Endothelial cell of umbilical vein (primary cell): ENCODE results near the gene MMP2. TPM values are rescaled to one million over a fixed set of nuclear protein-coding genes. Genes with fewer than 3 reads are reported as not detected.

Source experiments
- BruUV-seq: library from RNA; stranded (reverse); fragments of 400-500 nt; replicated peaks from 2 replicates; lab custom pipeline; 2021; lab: Mats Ljungman, UMichigan
- CTCF ChIA-PET: fragments of 300-600, 350-600 bp; sonication (Branson Sonifier 250); formaldehyde crosslinking; loops from one replicate; lab custom pipeline; 2021; ENCODE audit warnings: antibody characterized with exemption, inconsistent platforms; lab: Charles Lee
- POLR2A ChIA-PET: fragments of 300-600, 350-600 bp; sonication (Branson Sonifier 250); formaldehyde crosslinking; loops from one replicate; lab custom pipeline; 2021; ENCODE audit warnings: antibody characterized with exemption, inconsistent platforms; lab: Charles Lee
- DNase-seq: peaks from one replicate; pipeline ENCODE4 v3.0.0-alpha.2; 2011; ENCODE audit warnings: low read depth, low spot score
- FAIRE-seq: peaks from 2 replicates; lab custom pipeline; 2011; peaks lifted over from hg19 to GRCh38; lab: Jason Lieb, UNC
- H2AFZ ChIP-seq: 2 replicates; pipeline ENCODE4 v1.6.0; 2012; ENCODE audit warnings: low read depth, low read length, control low read depth, inconsistent platforms
- H3K27ac ChIP-seq: 2 replicates; pipeline ENCODE4 v1.5.1; 2011; ENCODE audit warnings: low read depth, mild to moderate bottlenecking, control low read depth, low read length, moderate library complexity; ENCODE audit not compliant: insufficient read depth
- H3K27me3 ChIP-seq, 2 experiments: 2 replicates each; pipeline versions ENCODE4 v1.6.0 to v1.6.1; 2011; ENCODE audit warnings: low read length in 2 of 2, mixed read lengths in 1 of 2; ENCODE audit not compliant: control insufficient read depth in 2 of 2, insufficient read depth in 2 of 2
- H3K36me3 ChIP-seq, 2 experiments: 2 replicates in 1 of 2; 3 replicates in 1 of 2; pipeline ENCODE4 v1.5.1; 2011; ENCODE audit warnings: low read length in 2 of 2, mild to moderate bottlenecking in 1 of 2, moderate library complexity in 1 of 2; ENCODE audit not compliant: control insufficient read depth in 2 of 2, insufficient read depth in 2 of 2; ENCODE audit errors: extremely low read depth in 1 of 2
- H3K4me1 ChIP-seq: 3 replicates; pipeline ENCODE4 v1.5.1; 2011; ENCODE audit warnings: mild to moderate bottlenecking, low read length; ENCODE audit not compliant: control insufficient read depth, insufficient read depth; ENCODE audit errors: extremely low read depth
- H3K4me2 ChIP-seq: 2 replicates; pipeline ENCODE4 v1.6.1; 2011; ENCODE audit warnings: low read length, control low read depth, mixed read lengths; ENCODE audit not compliant: insufficient read depth
- H3K4me3 ChIP-seq, 3 experiments: fragments of 200-600 bp in 1 of 3; sonication (generic), shearing (Covaris generic) in 1 of 3; replicated peaks in 1 of 3; 2 replicates each; pipeline ENCODE4 v1.5.1; 2011 to 2016; ENCODE audit warnings: control low read depth in 3 of 3, low read length in 3 of 3, mild to moderate bottlenecking in 2 of 3, inconsistent platforms in 1 of 3, low read depth in 1 of 3, moderate library complexity in 1 of 3; ENCODE audit not compliant: insufficient read depth in 1 of 3
- H3K79me2 ChIP-seq: 2 replicates; pipeline ENCODE4 v1.6.0; 2012; ENCODE audit warnings: low read length, inconsistent platforms; ENCODE audit not compliant: control insufficient read depth, insufficient read depth
- H3K9ac ChIP-seq: replicated peaks from 2 replicates; pipeline ENCODE3; 2011; ENCODE audit warnings: low read length, control low read depth; ENCODE audit not compliant: insufficient read depth; ENCODE audit errors: extremely low read depth
- H3K9me1 ChIP-seq: replicated peaks from 3 replicates; pipeline ENCODE4 v1.6.0; 2011; ENCODE audit warnings: mild to moderate bottlenecking, low read length; ENCODE audit not compliant: control insufficient read depth, insufficient read depth; ENCODE audit errors: extremely low read depth
- H3K9me3 ChIP-seq: replicated peaks from 2 replicates; pipeline ENCODE4 v1.5.1; 2012; ENCODE audit warnings: low read length, inconsistent platforms; ENCODE audit not compliant: control insufficient read depth, insufficient read depth
- H4K20me1 ChIP-seq: replicated peaks from 2 replicates; pipeline ENCODE3; 2011; ENCODE audit warnings: mild to moderate bottlenecking, low read length; ENCODE audit not compliant: control insufficient read depth, insufficient read depth; ENCODE audit errors: extremely low read depth
- EZH2 ChIP-seq: IDR thresholded peaks from 2 replicates; pipeline ENCODE4 v1.6.1; 2012; ENCODE audit warnings: borderline replicate concordance, low read depth, mild to moderate bottlenecking, moderate library complexity, low read length, inconsistent platforms; ENCODE audit not compliant: severe bottlenecking
- FOS ChIP-seq: IDR thresholded peaks from 2 replicates; pipeline ENCODE4 v1.6.1; 2011; ENCODE audit warnings: mild to moderate bottlenecking, low read length, moderate library complexity, borderline replicate concordance; ENCODE audit not compliant: insufficient read depth
- GATA2 ChIP-seq: IDR thresholded peaks from 2 replicates; pipeline ENCODE4 v1.7.0; 2011; ENCODE audit warnings: low read depth, mild to moderate bottlenecking, moderate library complexity, mixed read lengths, low read length; ENCODE audit not compliant: insufficient read length, insufficient read depth
- JUN ChIP-seq: IDR thresholded peaks from 2 replicates; pipeline ENCODE4 v1.6.1; 2011; ENCODE audit warnings: borderline replicate concordance, low read depth; ENCODE audit not compliant: insufficient read length, insufficient read depth
- MYC ChIP-seq: IDR thresholded peaks from one replicate; pipeline ENCODE4 v1.6.1; 2011; ENCODE audit warnings: mild to moderate bottlenecking, low read depth, low read length
- POLR2A ChIP-seq: IDR thresholded peaks from 2 replicates; pipeline ENCODE4 v1.6.1; 2012; ENCODE audit warnings: low read depth, mild to moderate bottlenecking, control low read depth, low read length
- POLR2AphosphoS5 ChIP-seq: IDR thresholded peaks from 2 replicates; pipeline ENCODE4 v1.6.1; 2012; ENCODE audit warnings: low read depth, mild to moderate bottlenecking, control low read depth, low read length, moderate library complexity; ENCODE audit not compliant: insufficient read depth
- dilution Hi-C: fragments of 300-500 bp; cut with MboI; formaldehyde crosslinking; loops from one replicate; pipeline ENCODE4 v1.15.0; 2019; ENCODE audit warnings: low sequenced_read_pairs; ENCODE audit not compliant: extremely low pct_ligation_motif_present
- intact Hi-C: fragments of 100-400 bp; cut with micrococcal nuclease; formaldehyde crosslinking; loops from one replicate; pipeline ENCODE4 v1.10.0; 2022
- polyA plus RNA-seq, 4 experiments: library from polyadenylated mRNA; depleted of rRNA in 3 of 4; stranded (reverse) in 3 of 4; unstranded in 1 of 4; fragments of >200 nt; gene quantifications; 2 replicates each; pipeline versions ENCODE4 v1.2.1 to v1.2.3, GENCODE V29; 2011 to 2012; ENCODE audit warnings: missing spikeins in 1 of 4
- total RNA-seq: library from RNA; stranded (reverse); gene quantifications from 2 replicates; pipeline ENCODE4 v1.2.3, GENCODE V29; 2021
- TF ChIP-seq, protein P1 (sequence below), 2 donors: IDR thresholded peaks; 1 replicate in 1 of 2; 2 replicates in 1 of 2; pipeline ENCODE4 v1.5.1; 2011; ENCODE audit warnings: low read length in 2 of 2, mild to moderate bottlenecking in 2 of 2, moderate library complexity in 2 of 2, control low read depth in 1 of 2, inconsistent platforms in 1 of 2, low read depth in 1 of 2; ENCODE audit not compliant: insufficient read depth in 1 of 2; ENCODE audit errors: extremely low read depth in 1 of 2
- TF ChIP-seq, protein P2 (sequence below): IDR thresholded peaks from 2 replicates; pipeline ENCODE4 v1.6.1; 2011; ENCODE audit not compliant: insufficient read depth, insufficient read length

MMP2 gene
- total and polyA plus RNA-seq, 2 donors (not counting 3 experiments of a cell fraction or from before 2014, with no cell fraction given), result 771 to 1,508 TPM

DNA sequence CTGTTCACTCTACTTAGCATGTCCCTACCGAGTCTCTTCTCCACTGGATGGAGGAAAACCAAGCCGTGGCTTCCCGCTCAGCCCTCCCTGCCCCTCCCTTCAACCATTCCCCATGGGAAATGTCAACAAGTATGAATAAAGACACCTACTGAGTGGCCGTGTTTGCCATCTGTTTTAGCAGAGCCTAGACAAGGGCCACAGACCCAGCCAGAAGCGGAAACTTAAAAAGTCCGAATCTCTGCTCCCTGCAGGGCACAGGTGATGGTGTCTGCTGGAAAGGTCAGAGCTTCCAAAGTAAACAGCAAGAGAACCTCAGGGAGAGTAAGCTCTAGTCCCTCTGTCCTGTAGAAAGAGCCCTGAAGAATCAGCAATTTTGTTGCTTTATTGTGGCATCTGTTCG is 27.1 kb downstream of the MMP2 start:
- BruUV-seq, result no TSS peak
- ChIA-PET POLR2A (no interaction called here), CTCF (interaction anchor here (1.1 kb wide), 1 partner anchor 18 kb away, joined by 3 read pairs; no protein-coding TSS in a partner anchor)
- dilution Hi-C loops (no loop called here), intact Hi-C loops (no loop called here)
- no peaks in the 10 kb centered on the region for H4K20me1 ChIP-seq
- H3K9me3 ChIP-seq, result no peaks in the 10 kb centered on the region
- TF ChIP-seq EZH2, result no peak
- no peak for TF ChIP-seq FOS
- TF ChIP-seq, protein P1, sequence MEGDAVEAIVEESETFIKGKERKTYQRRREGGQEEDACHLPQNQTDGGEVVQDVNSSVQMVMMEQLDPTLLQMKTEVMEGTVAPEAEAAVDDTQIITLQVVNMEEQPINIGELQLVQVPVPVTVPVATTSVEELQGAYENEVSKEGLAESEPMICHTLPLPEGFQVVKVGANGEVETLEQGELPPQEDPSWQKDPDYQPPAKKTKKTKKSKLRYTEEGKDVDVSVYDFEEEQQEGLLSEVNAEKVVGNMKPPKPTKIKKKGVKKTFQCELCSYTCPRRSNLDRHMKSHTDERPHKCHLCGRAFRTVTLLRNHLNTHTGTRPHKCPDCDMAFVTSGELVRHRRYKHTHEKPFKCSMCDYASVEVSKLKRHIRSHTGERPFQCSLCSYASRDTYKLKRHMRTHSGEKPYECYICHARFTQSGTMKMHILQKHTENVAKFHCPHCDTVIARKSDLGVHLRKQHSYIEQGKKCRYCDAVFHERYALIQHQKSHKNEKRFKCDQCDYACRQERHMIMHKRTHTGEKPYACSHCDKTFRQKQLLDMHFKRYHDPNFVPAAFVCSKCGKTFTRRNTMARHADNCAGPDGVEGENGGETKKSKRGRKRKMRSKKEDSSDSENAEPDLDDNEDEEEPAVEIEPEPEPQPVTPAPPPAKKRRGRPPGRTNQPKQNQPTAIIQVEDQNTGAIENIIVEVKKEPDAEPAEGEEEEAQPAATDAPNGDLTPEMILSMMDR (IDR thresholded peaks at IDR 0.05; ENCODE audit: extremely low read depth in 1 of 2, insufficient read depth in 1 of 2, low read depth in 1 of 2, low read length in 2 of 2), result no peak
- TF ChIP-seq, protein P2, sequence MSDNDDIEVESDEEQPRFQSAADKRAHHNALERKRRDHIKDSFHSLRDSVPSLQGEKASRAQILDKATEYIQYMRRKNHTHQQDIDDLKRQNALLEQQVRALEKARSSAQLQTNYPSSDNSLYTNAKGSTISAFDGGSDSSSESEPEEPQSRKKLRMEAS, result no peak
- TF ChIP-seq POLR2AphosphoS5, result no peak
- TF ChIP-seq MYC, result no peak
- no peak for TF ChIP-seq POLR2A
- no peak for TF ChIP-seq GATA2
- TF ChIP-seq JUN, result no peak
- peaks cover 19% of the 10 kb centered on the region for H3K79me2 ChIP-seq
- no peaks in the 10 kb centered on the region for H3K9me1 ChIP-seq
- H3K27me3 ChIP-seq, result no peaks in the 10 kb centered on the region
- no peak overlapping the region for H2AFZ ChIP-seq
- no peak overlapping the region for H3K9ac ChIP-seq
- DNase-seq (no peak), FAIRE-seq (no peak)
- H3K4me3 ChIP-seq, result no peak overlapping the region
- no peak overlapping the region for H3K27ac ChIP-seq
- peaks cover 39 to 41% of the 10 kb centered on the region in 2 experiments for H3K36me3 ChIP-seq
- peaks cover 34% of the 10 kb centered on the region for H3K4me1 ChIP-seq
- H3K4me2 ChIP-seq, result no peak overlapping the region
